GM19455 (cell line): Measurements from ENCODE around the gene OR6C3.
"Not testable (repeated sequence)": the region's sequence is repeated elsewhere in the genome, so short reads cannot be mapped to it uniquely, and the experiment has no call there.

Experiments
- ATAC-seq: cut with Tn5 transposase; IDR thresholded peaks from one replicate; pipeline ENCODE4 v1.9.1; 2021; ENCODE audit not compliant: unreplicated experiment

OR6C3 gene

DNA sequence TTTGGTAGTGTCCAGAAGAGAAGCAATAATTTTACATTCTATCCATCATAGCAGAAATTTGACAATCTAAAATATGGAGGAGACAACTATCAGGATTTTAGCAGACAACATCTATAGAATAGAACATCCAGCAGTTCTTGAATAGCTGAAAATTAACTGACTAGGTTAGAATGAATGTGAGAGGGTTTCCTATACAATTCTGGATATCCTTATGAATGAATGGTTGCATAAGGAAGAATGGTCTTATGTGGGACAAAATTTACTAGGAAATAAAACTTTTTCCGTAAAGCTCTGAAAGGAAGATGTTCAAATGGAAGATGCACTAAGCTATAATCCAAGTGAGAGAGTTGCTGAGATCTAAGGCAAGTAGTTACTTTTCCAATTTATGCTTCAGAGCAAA is at the start of gene OR6C3:
Gene OR6C3, plus strand, starts transcription at position 301 of the 400 bp plus-strand sequence. CDS start 955 bp downstream, outside the sequence.
- no peak for ATAC-seq

DNA sequence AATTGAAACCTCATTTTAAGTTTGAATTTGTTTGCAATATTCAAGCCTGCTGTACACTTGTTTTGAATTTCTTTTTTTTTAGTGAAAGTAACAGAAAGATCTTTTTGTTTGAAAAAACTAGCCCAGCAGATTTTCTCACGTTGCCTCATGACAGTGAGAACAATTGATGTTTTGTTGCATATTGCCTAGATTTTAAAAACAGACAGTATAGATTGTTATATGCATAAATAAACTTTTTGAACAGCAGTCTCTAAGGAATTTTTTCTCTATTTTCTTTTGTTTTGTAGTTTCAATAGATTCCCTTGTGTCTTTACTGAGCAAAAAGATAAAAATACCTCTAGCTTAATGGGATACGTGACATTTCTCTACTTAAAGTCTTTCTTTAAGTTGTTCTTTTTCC is 49.6 kb upstream of the OR6C3 start:
- ATAC-seq = no peak

DNA sequence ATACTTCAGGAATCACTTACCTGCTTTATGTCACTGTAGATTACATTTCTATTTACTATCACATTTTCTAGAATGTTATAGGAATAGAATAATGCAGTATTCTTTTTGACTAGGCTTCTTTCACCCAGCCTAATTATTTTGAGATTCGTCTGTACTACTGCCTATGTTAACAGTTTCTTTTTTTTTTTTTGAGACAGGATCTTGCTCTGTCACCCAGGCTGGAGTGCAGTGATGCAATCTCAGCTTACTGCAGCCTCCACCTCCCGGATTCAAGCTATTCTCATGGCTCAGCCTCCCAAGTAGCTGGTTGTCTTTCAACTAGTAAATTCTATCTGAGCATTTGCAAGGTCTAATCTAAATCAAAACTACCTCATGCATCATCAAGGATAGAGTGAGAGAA is 40.5 kb upstream of the OR6C3 start:
- no peak for ATAC-seq

DNA sequence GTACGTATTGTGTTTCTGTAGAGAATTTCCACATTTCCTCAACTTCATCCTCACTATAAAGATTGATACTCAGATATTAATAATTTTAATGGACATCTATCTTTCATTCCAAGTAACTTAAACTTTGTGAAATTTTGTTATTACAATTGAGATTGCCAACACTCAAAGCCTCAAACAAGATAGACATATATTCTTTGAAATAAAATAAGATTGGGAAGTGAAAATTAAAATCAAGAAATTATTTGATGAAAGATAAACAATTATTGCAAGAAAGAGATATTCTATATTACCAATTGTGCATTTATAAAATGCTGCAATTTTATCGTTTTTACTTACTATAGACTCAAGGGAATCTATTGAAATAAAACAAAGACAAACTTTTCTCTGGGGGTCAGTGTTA is 34.1 kb upstream of the OR6C3 start, which contains the start of gene OR6C6:
Gene OR6C6, minus strand, starts transcription at position 101 of the 400 bp plus-strand sequence. CDS start 1,337 bp downstream, outside the sequence.
- no peak for ATAC-seq

DNA sequence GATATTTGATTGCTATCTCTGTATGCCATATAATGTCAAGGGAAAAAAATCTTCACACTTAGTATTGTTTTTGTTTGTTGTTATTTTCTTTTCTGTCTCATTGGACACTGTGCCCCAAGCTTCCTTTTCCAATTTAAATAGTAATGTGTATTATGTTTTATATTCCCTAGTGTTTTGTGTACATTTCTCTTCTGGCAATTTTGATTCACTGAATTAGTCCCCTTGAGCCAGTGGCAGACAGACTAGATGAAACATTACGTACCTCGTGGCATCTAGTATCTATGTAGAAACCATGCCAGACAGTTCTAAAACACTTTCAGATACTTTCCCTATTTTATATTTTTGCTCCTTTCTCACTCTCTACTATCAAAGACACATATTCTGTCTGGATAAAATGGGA is 16.5 kb upstream of the OR6C3 start, which contains the start of gene OR6C1:
Gene OR6C1, plus strand, starts transcription at position 301 of the 400 bp plus-strand sequence. CDS start 6,257 bp downstream, outside the sequence.
- no peak for ATAC-seq

DNA sequence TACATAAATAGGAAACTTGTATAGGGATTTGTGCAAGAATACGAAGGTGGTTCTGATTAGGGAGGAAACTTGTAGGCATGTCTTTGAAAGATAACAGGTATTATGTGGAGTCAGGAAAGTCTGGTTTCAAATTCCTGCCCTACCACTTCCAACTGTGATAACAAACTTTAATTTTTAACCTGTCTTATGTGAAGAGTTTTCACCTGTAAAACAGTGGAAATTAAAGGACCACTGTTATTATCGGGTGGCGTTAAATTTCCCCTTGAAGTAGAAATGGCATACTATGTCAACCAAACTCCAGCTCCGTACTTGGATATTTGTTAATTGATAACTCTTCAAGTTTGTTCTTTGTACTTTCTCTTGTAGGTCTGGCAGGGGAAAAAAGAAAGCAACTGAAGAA is 10.3 kb upstream of the OR6C3 start:
- ATAC-seq = no peak

DNA sequence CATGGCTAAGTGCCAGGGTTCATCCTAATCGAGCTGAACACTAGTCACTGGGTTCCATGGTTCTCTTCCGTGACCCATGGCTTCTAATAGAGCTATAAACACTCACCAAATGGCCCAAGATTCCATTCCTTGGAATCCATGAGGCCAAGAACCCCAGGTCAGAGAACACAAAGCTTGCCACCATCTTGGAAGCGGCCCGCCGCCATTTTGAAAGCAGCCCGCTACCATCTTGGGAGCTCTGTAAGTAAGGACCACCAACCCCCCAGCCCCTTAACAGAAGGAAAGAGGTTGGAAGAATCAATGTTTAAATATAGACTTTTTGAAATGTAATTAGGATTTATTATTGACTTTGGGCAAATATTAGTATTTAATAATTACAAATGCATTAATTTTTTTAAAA is 4.7 kb upstream of the OR6C3 start:
- not testable (repeated sequence) for ATAC-seq

DNA sequence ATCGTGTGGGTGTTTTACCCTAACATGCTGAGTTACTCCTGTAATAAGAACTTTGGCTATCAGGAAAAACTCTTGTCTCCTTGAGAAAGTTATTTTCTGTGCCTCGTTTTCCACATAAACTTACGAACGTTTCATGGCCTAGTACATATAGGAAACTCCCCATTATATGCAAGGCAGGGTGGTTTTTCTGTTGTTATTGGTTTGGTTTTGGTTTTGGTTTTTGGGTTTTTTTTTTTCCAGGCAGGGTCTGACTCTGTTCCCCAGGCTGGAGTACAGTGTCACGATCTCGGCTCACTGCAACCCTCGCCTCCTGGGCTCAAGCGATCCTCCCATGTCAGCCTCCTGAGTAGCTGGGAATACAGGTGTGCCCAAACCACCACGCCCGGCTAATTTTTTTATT is 5.5 kb downstream of the OR6C3 start:
- ATAC-seq = no peak

DNA sequence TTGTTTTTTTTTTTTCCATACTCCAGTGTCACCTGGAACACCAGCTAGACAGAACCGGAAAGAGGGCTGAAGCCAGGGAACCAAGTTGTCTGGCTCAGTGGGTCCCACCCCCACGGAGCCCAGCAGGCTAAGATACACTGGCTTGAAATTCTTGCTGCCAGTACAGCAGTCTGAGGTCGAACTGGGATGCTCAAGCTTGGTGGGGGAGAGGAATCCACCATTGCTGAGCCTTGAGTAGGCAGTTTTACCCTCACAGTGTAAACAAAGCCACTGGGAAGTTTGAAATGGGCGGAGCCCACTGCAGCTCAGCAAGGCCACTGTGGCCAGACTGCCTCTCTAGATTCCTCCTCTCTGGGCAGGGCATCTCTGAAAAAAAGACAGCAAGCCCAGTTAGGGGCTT is 24.8 kb downstream of the OR6C3 start:
- ATAC-seq = not testable (repeated sequence)

DNA sequence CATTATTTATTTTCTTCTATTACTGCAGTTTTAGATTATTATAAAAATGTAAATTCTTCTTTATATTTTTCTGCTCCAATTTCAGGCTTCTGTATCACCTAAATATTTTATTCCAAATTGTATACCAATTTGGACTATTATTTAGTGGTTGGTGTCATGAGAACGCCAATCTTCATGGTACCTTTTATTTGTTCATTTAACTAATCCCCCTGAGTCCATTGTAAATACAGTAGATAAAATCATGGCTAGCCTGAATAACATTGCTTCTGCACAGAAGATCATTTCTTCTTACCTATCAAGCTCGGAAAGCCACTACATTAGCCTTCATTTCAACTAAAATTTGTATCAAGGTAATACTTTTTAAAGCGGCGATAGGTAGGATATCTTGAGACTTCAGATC is 32.1 kb downstream of the OR6C3 start, which contains the start of gene OR6C75:
Gene OR6C75, plus strand, starts transcription at position 301 of the 400 bp plus-strand sequence. CDS start 2,136 bp downstream, outside the sequence.
- ATAC-seq = no peak

DNA sequence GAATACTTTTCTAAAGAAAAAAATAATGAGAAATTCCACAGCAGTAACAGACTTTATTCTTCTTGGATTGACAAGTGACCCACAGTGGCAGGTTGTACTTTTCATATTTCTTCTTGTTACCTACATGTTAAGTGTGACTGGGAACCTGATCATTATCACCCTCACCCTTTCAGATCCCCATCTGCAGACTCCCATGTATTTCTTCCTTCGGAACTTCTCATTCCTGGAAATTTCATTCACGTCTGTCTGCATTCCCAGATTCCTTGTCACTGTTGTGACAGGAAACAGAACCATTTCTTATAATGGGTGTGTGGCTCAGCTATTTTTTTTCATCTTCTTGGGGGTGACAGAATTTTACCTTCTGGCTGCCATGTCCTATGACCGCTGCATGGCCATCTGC is 34.5 kb downstream of the OR6C3 start:
- no peak for ATAC-seq

DNA sequence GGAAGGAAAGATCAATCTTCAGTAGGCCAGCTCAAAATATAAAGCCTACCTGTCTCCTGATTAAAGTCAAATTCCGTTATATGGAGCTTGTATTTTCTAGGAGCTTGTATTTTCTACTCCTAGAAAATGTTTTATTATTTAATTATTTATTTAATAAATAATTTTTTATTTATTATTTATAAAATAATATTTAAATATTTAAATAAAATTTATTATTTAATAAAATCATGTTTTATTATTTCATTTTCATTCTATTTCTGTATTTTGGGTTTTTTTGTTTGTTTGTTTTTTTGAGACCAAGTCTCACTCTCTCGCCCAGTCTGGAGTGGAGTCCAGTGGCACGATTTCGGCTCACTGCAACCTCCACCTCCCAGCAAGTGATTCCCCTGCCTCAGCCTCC is 42.0 kb downstream of the OR6C3 start:
- no peak for ATAC-seq
